Transverse colon (tissue), 4 donors: ENCODE measurements around the gene DNAJC7.

Source experiments
- CTCF ChIP-seq, 5 experiments: fragments of 200-600 bp in 3 of 5; fragments of 450-650 bp in 2 of 5; sonication (generic) in 3 of 5; IDR thresholded peaks; 1 replicate in 2 of 5; 2 replicates in 3 of 5; pipeline ENCODE4 v1.5.1; 2016 to 2017; ENCODE audit warnings: antibody characterized with exemption in 5 of 5, inconsistent platforms in 3 of 5, mild to moderate bottlenecking in 2 of 5, moderate library complexity in 1 of 5
- EP300 ChIP-seq: sonication (generic); formaldehyde crosslinking; IDR thresholded peaks from one replicate; pipeline ENCODE4 v1.6.1; 2017; ENCODE audit warnings: antibody characterized with exemption, low read depth
- POLR2A ChIP-seq: fragments of 450-650 bp; IDR thresholded peaks from one replicate; pipeline ENCODE4 v1.6.1; 2016; ENCODE audit warnings: antibody characterized with exemption, mild to moderate bottlenecking, moderate library complexity
- POLR2AphosphoS5 ChIP-seq, 3 donors: sonication (generic); formaldehyde crosslinking; IDR thresholded peaks; one replicate each; pipeline ENCODE4 v1.6.1; 2016; ENCODE audit warnings: antibody characterized with exemption in 3 of 3

- TF ChIP-seq CTCF (IDR thresholded peaks at IDR 0.05) (no peak), POLR2A (no peak), POLR2AphosphoS5 (IDR thresholded peaks at IDR 0.05) (no peak), EP300 (no peak)
These were observed 11.5 kb upstream of the DNAJC7 start for GRCh38 chr17:42028791-42029127.
